ENCODE data around the gene KCNQ1. TPM values are rescaled to one million over a fixed set of nuclear protein-coding genes. Genes with fewer than 3 reads are reported as not detected.

The KCNQ1 gene
- total and polyA plus RNA-seq, 9 of the 15 experiments (the other 6 are each of a cell fraction or from before 2014, with no cell fraction given): 0.44 TPM; not detected in 8

DNA sequence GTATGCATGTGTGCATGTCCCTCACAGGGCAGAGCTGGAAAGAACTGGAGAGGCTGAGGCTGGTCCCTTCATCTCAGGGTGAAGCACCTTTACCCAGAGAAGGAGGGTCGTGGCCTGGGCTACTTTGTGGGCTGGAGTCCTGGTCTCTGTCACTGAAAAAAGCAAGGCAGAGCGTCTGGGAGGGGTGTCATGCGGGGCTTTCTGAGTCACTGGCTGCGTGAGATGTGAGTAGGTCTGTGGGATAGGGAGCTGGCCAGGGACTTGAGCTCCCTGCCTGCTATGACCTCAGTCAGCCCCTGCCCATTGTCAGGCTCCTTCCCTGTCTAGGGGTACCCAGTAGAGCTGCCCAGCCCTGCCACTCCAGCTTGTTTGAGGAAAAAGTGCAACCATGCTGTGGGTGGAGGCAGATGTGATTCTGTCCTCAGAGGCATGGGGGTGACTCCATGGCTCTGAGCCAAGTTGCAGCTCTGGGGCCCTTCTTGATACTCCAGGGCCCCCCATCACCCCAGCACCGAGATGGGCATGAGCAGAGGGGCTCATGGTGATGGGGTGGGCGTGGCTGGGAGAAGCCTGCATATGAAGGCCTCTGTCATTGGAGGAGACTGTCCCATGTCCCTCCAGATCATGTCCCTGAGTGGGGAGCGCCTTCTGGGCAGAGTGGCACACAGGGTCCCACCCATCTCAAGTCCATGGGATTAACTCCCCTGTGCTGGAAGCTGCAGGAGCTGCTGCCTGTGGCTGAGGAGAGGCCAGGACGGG is 27.8 kb downstream of the KCNQ1 start (continued):
- TF ChIP-seq, protein P1, sequence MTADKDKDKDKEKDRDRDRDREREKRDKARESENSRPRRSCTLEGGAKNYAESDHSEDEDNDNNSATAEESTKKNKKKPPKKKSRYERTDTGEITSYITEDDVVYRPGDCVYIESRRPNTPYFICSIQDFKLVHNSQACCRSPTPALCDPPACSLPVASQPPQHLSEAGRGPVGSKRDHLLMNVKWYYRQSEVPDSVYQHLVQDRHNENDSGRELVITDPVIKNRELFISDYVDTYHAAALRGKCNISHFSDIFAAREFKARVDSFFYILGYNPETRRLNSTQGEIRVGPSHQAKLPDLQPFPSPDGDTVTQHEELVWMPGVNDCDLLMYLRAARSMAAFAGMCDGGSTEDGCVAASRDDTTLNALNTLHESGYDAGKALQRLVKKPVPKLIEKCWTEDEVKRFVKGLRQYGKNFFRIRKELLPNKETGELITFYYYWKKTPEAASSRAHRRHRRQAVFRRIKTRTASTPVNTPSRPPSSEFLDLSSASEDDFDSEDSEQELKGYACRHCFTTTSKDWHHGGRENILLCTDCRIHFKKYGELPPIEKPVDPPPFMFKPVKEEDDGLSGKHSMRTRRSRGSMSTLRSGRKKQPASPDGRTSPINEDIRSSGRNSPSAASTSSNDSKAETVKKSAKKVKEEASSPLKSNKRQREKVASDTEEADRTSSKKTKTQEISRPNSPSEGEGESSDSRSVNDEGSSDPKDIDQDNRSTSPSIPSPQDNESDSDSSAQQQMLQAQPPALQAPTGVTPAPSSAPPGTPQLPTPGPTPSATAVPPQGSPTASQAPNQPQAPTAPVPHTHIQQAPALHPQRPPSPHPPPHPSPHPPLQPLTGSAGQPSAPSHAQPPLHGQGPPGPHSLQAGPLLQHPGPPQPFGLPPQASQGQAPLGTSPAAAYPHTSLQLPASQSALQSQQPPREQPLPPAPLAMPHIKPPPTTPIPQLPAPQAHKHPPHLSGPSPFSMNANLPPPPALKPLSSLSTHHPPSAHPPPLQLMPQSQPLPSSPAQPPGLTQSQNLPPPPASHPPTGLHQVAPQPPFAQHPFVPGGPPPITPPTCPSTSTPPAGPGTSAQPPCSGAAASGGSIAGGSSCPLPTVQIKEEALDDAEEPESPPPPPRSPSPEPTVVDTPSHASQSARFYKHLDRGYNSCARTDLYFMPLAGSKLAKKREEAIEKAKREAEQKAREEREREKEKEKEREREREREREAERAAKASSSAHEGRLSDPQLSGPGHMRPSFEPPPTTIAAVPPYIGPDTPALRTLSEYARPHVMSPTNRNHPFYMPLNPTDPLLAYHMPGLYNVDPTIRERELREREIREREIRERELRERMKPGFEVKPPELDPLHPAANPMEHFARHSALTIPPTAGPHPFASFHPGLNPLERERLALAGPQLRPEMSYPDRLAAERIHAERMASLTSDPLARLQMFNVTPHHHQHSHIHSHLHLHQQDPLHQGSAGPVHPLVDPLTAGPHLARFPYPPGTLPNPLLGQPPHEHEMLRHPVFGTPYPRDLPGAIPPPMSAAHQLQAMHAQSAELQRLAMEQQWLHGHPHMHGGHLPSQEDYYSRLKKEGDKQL (CRISPR knock-in tag; IDR thresholded peaks at IDR 0.05; ENCODE audit: borderline replicate concordance): no peak
- TF ChIP-seq ZNF395 (CRISPR knock-in tag; IDR thresholded peaks at IDR 0.05): no peak
- no peak for TF ChIP-seq SMAD1 (IDR thresholded peaks at IDR 0.05; ENCODE audit: low read depth, low read length, partially characterized antibody)
- TF ChIP-seq PRDM10 (IDR thresholded peaks at IDR 0.05; ENCODE audit: partially characterized antibody): no peak
